GM19238 (cell line): ENCODE measurements around the gene PARD6B.
"Not testable (repeated sequence)": the region's sequence is repeated elsewhere in the genome, so short reads cannot be mapped to it uniquely, and the experiment has no call there.

Source experiments
- DNase-seq: peaks from one replicate; pipeline ENCODE4 v3.0.0; 2011; ENCODE audit warnings: low spot score; ENCODE audit not compliant: insufficient read length

The PARD6B gene

GRCh38 chr20:50703651-50704438 lies 27.5 kb upstream of the PARD6B start:
- DNase-seq = not testable (repeated sequence)

- DNase-seq = no peak
These were observed 26.9 kb upstream of the PARD6B start for GRCh38 chr20:50704514-50704913.

- DNase-seq = no peak
These were observed 26.4 kb upstream of the PARD6B start for GRCh38 chr20:50704971-50705370.

- no peak for DNase-seq
These were observed 22.3 kb upstream of the PARD6B start for GRCh38 chr20:50708845-50709635.

GRCh38 chr20:50709636-50709973 lies 21.8 kb upstream of the PARD6B start:
- no peak for DNase-seq

- DNase-seq = no peak
These were observed 20.8 kb upstream of the PARD6B start for GRCh38 chr20:50710492-50711063.

- DNase-seq = no peak
These were observed 20.1 kb upstream of the PARD6B start for GRCh38 chr20:50711113-50711825.

- DNase-seq = no peak
These were observed 18.4 kb upstream of the PARD6B start for GRCh38 chr20:50712771-50713656.

GRCh38 chr20:50713657-50714101 lies 17.7 kb upstream of the PARD6B start:
- no peak for DNase-seq

- DNase-seq = not testable (repeated sequence)
These were observed 17.0 kb upstream of the PARD6B start for GRCh38 chr20:50714426-50714825.

GRCh38 chr20:50715694-50716093 lies 15.7 kb upstream of the PARD6B start:
- DNase-seq = no peak

GRCh38 chr20:50716518-50716917 lies 14.9 kb upstream of the PARD6B start:
- DNase-seq = no peak

- no peak for DNase-seq
These were observed 14.1 kb upstream of the PARD6B start for GRCh38 chr20:50717312-50717711.

- no peak for DNase-seq
These were observed 13.2 kb upstream of the PARD6B start for GRCh38 chr20:50717974-50718761.

GRCh38 chr20:50719328-50719727 lies 12.1 kb upstream of the PARD6B start:
- no peak for DNase-seq

GRCh38 chr20:50720026-50720425 lies 11.4 kb upstream of the PARD6B start:
- no peak for DNase-seq

- no peak for DNase-seq
These were observed 10.8 kb upstream of the PARD6B start for GRCh38 chr20:50720582-50720981.

GRCh38 chr20:50721881-50722281 lies 9.5 kb upstream of the PARD6B start:
- DNase-seq = no peak

- no peak for DNase-seq
These were observed 8.8 kb upstream of the PARD6B start for GRCh38 chr20:50722424-50723155.
